ENCODE results near the gene EMC6. TPM values are rescaled to one million over a fixed set of nuclear protein-coding genes. Genes with fewer than 3 reads are reported as not detected.

The EMC6 gene
- 47.9 and 64.7 TPM in 2 replicates for total RNA-seq (2014; rRNA removed; shearing (Covaris generic))

- DNase-seq (ENCODE audit: low read depth), result peak; percentile 94
These were observed at the start of gene EMC6, which contains the start of gene TAX1BP3 for GRCh38 chr17:3668279-3669084. EMC6 (plus strand) TSS chr17:3668812; CDS start chr17:3669147, 335 bp downstream. TAX1BP3 (minus strand) TSS chr17:3668578; CDS start chr17:3668526, 52 bp downstream.

DNA sequence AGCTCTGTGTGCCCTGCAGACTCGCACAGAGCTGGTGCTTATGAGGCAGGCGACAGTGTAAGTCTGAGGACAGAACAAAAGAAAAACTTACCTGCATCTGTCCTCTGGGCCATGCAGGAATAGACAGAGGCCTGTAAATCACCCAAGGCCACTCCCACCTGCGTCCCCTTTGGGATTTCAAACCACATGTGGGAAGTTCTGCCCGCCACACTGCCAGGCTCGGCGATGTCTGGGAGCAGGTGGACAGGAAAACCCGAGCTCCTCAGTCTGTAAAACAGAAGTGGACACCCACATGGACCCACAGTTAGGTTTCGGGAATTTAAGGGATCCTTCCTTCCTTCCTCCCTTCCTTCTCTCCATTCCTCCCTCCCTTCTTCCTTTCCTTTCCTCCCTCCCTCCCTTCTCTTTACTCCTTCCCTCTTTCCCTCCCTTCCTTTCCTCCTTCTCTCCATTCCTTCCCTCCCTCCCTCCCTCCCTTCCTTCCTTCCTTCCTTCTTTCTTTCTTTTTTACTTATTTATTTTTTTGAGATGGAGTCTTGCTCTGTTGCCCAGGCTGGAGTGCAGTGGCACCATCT lies 47.4 kb upstream of the EMC6 start:
- no peak for DNase-seq (ENCODE audit: low read depth)

- DNase-seq (ENCODE audit: low read depth), result no peak
These were observed 45.5 kb upstream of the EMC6 start for GRCh38 chr17:3622977-3623594.

DNA sequence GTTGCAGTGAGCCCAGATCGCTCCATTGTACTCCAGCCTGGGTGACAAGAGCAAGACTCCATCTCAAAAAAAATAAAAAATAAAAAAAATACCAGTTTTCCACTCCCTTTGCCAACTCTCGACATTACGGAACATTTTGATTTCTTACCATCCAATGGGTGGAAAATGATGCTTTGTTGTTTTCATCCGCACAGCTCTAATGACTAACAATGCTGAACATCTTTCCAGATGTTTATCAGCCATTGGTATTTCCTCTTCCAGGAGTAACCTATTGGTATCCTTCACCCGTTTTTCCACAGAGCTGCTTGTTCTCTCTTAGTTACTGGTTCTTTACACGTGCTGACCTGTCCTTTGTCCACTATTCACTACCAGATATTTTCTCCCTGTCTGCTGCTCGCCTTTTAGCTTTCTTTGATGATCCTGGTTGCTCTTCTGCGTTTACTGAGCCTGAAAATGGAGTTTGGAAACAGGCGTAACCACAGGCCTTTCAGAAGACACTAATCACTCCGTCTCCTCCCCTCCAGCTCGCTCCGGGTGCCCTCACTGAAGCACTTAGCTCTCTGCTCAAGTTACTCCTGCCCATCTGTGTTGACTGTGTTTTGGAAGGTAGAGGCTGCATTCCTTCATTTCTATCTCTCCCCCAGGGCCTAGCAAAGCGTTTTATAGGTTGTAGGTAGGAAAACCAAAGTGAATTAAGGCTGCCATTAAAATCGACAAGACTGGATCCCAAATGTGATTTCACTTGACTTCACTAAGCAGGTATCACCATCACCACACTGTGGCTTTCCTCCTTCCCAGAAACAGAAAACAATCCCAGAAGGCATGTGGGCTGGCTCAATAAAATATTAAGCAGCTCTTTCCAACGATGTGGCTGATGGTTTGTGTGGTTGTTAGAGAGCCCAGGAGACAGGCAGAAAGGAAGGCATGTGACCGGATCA lies 41.5 kb upstream of the EMC6 start:
- DNase-seq (ENCODE audit: low read depth), result no peak

DNA sequence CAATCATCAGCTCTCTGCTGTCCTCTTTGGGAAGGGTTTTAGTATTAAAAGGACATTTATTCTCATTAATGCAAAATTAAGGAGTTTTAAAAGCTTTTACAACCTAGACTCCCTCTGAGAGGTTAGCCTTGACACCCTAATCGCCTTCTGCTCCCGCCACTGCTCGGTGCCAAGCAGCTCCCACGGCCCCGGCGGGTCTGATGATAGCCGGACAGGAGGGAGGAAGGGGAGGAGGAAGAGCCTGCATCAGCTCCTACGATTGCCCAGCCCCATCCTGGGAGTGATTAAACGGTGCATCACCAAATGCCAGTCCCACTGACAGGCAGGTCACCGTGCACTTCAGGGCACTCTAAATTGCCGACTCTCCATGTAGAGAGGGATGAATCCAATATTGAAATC lies 40.8 kb upstream of the EMC6 start:
- DNase-seq (ENCODE audit: low read depth), result no peak

GRCh38 chr17:3630781-3631180 lies 37.8 kb upstream of the EMC6 start:
- DNase-seq (ENCODE audit: low read depth), result no peak

DNA sequence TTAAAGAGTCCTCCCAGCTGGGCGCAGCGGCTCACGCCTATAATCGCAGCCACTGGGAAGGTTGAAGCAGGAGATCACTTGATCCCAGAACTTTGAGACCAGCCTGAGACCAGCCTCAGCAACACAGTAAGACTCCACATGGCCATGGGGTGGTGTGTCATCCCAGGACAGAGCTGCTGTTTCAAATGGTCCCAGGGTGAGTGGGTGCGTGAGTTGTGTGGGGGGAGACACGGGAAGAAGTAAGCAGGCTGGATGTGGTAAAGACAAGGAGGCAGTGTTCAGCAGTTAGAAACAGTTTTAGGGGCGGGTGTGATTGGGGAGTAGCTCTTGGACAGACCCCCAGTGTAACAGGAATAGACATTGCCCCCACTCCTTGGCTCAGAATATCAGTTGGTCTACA lies 36.3 kb upstream of the EMC6 start:
- no peak for DNase-seq (ENCODE audit: low read depth)

- DNase-seq (ENCODE audit: low read depth), result peak; percentile 59
These were observed 33.0 kb upstream of the EMC6 start for GRCh38 chr17:3635474-3636153.

- peak; percentile 94 for DNase-seq (ENCODE audit: low read depth)
These were observed 32.3 kb upstream of the EMC6 start, which contains the start of the genes CTNS and SHPK for GRCh38 chr17:3636154-3636907. CTNS (plus strand) TSS chr17:3636760; CDS start chr17:3640207, 3,447 bp downstream. SHPK (minus strand) TSS chr17:3636250; CDS start chr17:3636219, 31 bp downstream.

DNA sequence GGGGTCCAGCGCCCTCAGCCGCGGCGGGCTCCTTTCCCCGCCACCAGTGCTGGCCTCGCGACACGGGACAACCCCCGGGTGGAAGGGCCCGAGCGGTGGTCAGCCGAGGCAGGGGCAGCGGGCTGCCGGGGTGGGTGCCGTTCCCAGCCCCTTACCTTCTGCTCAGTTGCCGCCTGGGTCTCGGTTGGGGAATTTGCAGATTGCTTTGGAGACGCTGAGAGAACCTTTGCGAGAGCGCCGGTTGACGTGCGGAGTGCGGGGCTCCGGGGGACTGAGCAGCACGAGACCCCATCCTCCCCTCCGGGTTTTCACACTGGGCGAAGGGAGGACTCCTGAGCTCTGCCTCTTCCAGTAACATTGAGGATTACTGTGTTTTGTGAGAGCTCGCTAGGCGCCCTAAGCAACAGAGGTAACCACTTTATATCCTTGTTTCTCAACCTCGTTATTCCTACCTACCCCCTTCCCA lies 31.7 kb upstream of the EMC6 start:
- no peak for DNase-seq (ENCODE audit: low read depth)

- peak; percentile 51 for DNase-seq (ENCODE audit: low read depth)
These were observed 28.5 kb upstream of the EMC6 start for GRCh38 chr17:3639981-3640596.

- DNase-seq (ENCODE audit: low read depth), result no peak
These were observed 27.6 kb upstream of the EMC6 start for GRCh38 chr17:3641014-3641413.

GRCh38 chr17:3641717-3642486 lies 26.7 kb upstream of the EMC6 start:
- DNase-seq (ENCODE audit: low read depth), result no peak

DNA sequence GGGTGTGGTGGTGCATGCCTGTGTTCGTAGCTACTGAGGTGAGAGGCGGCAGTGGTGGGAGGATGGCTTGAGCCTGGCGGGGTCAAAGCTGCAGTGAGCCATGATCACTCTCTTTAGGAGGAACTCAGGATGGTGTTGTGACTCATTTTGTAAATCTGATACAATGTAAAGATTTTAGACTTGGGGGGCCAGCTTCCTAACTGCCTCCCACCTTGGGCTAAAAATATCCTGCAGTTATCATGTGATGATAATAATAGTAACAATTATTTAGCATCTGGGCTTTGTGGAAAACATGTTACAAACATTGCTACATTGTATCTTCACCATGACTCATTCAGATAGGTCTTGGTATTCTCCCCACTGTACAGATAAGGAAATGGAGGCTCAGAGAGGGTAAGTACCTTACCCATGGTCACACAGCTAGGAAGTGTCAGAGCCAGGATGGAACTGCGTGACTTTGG lies 24.7 kb upstream of the EMC6 start:
- DNase-seq (ENCODE audit: low read depth), result no peak

DNA sequence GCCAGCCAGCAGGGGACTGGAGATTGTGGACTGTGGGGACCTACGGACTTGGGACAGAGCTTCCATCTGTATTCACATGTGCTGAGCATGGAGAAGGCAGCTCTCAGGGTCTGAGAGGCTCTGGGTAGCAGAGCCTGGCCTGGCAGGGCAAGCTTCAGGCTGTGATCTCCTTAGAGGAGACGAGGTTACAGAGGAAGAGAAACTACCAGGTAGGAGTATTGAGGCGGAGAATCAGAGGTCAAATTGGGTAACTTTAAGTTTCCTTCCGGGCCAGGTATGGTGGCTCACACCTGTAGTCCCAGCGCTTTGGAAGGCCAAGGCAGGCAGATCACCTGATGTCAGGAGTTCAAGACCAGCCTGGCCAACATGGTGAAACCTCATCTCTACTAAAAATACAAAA lies 23.3 kb upstream of the EMC6 start:
- no peak for DNase-seq (ENCODE audit: low read depth)

DNA sequence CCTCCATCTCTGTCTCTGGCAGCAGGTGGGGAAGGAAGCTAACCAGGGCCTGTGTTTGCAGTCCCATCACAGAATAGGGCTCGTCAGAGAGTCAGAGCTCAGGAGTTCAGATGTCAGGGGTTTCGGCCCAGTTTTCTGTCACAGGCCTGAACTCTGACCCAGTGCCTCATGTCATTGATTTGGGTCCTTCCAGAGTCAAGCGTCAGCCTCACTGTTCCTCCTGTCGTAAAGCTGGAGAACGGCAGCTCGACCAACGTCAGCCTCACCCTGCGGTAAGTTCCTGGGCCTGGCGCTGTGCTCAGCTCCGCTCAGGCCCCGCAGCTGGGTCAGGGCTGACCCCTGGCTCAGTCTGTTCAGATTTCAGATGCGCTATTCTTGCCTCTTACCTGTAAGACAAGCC lies 21.4 kb upstream of the EMC6 start:
- DNase-seq (ENCODE audit: low read depth), result no peak

- peak; percentile 43 for DNase-seq (ENCODE audit: low read depth)
These were observed 20.6 kb upstream of the EMC6 start for GRCh38 chr17:3647769-3648555.

GRCh38 chr17:3655766-3656165 lies 12.8 kb upstream of the EMC6 start:
- no peak for DNase-seq (ENCODE audit: low read depth)
